ENCODE results near the gene YIPF1.

DNA sequence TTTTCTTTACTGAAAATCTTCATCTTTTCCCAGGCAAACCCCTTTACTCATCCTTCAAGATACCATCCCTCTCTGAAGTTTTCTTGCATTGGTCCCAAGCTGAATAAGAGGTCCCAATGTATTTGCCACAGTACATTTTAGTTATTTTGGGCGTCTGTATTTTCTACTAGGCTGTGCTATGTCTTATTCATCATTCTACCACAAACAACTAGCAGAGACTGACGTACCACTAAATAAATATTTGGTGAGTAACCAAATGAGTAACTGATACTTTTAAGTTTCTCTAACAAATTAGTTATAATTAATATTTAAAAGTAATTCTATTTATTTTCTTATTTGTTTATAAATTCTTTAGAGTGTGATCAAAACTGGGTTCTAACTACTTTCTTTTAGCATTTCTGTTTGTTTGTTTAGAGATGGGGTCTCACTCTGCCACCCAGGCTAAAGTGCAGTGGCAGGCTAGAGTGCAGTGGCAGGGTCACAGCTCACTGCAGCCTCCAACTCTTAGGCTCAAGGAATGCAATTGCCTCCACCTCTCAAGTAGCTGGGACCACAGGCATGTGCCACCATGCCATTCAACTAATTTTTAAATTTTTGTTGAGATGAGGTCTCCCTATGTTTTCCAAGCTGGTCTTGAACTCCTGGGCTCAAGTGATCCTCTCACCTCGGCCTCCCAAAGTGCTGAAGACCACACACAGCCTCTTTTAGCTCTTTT, 84.6 kb downstream of the YIPF1 start:
- TF ChIP-seq CTCF (IDR thresholded peaks at IDR 0.05) (no peak), EZH2phosphoT487 (IDR thresholded peaks at IDR 0.05) (no peak), EZH2 (IDR thresholded peaks at IDR 0.05) (no peak)
